Caki2 (cell line): ENCODE measurements around the gene ZBED4. TPM values are rescaled to one million over a fixed set of nuclear protein-coding genes. Genes with fewer than 3 reads are reported as not detected.

Experiments
- DNase-seq: peaks from one replicate; pipeline ENCODE4 v3.0.0-alpha.2; 2015; ENCODE audit warnings: low read depth
- in situ Hi-C: cut with HindIII; loops from 2 replicates; pipeline ENCODE4 v1.10.0; 2016; ENCODE audit warnings: low sequenced_read_pairs, low pct_unique_long_range_greater_than_20kb, mixed read lengths
- total RNA-seq: library from RNA; depleted of rRNA; stranded (reverse); fragments of >200 nt; shearing (Covaris generic); gene quantifications from 2 replicates; pipeline ENCODE4 v1.2.3, GENCODE V29; 2014; ENCODE audit warnings: low replicate concordance

The ZBED4 gene
- total RNA-seq, 1 experiment from 2014 or later = 8.8 TPM

DNA sequence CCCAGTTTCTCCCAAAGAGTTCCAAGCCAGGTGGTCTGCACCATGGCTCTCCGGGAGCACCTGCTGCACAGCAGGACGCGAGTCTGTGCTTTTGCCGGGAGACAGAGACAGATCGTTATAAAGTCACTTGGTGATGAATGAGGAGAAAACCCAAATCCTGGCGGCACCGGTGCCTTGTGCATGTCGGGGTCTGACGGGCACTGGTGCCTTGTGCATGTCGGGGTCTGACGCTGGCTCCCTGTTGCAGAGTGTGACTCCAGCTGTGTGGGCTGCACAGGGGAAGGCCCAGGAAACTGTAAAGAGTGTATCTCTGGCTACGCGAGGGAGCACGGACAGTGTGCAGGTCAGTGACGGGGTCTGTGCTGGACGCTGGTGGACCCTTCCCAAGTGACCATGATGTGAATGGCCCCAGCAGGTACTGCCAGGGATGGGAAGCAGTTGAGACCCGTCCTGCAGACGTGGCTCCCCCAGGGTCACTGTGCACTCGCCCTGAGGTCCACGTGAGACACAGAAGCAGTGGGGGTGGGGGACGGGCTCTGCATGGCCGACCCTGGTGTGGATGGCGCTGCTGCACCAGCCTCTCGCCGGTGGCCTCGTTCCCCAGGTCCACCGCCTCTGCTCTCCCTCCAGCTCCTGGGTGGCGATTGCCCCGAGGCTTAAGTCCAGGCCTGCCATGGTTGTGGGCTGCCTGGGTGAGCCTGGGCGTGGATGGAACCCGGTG is 70.6 kb downstream of the ZBED4 start:
- no peak for DNase-seq
- in situ Hi-C loops = no loop called here

DNA sequence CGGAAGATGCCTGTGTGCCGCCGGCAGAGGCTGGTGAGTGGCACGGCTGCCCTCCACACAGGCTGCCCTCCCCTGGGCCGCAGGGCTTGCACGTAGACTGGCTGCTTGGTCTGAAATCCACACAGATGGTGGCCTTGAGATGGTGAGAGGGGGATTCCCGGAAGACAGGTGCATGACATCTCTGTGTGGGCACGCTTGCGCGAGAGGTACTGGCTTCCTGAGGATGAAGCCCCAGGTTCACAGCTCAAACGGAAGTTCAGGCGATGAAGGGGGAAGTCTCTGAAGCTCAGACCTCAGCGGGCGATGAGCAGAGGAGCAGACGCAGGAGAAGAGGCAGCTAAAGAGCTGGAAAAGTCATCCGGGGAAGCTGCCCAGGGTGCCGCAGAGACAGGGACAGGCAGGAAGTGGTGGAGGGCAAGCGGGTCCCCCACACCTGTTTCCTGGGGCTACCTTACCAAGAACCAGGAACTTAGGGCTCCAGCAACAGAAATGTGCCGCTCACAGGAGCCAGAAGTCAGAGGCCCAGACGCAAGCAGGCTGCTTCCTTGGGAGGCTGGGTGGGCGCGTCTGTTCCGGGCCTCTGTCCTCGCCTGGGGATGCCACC is 72.0 kb downstream of the ZBED4 start:
- in situ Hi-C loops = no loop called here
- DNase-seq = no peak

DNA sequence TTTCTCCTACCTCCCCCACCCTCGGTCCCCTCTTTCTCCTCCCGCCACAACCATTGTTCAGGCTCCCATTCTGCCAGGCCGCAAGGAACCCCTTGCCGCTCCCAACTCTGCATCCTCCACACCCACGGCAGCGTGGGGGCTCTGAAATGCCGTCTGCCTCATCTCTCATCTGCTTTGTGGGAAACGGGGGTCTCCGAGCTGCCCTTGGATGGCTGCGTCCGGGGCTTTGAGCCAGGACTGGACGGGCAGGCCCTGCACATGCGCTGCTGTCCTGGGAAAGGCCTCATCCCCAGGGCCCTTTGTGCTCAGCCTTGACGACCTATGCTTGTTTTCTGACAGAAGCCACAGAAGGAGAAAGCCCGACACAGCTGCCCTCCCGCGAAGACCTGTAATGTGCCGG is 73.3 kb downstream of the ZBED4 start:
- no peak for DNase-seq
- in situ Hi-C loops = no loop called here

DNA sequence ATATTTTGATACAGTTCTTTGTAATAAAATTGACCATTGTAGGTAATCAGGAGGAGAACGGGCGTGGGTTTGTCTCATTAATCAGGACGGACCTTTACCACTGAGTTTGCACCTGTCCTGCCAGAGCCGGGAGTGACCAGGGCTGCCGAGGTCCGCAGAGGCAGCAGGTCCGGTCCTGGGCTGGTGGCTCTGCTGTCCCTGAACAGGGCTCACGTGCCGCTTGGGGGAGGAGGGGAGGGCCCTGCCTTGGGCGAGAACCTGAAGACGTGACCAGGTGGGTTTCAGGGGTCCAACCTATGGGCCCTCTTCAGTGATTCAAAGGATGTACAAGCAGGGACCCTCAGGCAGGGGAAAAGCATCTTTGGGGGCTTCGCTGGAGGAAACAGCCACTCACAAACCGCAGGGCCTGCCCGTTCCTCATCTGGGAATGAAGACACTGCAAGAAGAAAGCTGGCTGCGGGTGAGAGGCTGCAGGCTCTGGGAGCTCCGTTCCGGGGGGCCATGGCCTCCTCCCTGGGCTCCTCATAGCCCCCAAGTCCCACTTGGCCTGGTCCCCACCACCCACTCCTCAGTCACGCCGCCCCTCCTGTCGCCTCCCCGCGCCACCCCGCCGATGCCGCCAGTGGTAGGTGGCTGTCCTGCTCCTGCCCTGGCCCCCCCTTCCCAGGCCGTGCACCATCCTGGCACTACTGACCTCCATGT is 74.0 kb downstream of the ZBED4 start:
- in situ Hi-C loops = no loop called here
- DNase-seq = no peak

DNA sequence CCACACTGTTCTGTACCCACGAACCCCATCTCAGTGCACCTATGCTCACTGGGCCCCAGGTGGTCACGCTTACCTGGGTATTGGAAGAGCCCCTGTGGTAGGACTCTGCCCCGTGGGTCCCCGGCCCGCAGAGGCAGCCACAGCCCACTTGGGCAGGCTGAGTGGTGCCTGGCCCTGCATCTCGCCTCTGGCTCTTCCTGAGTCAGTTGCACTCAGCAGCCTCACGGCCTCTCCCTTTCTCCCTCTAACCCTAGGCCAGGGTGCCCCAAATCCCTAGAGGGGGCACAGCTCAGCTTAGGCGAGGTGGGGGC is 74.5 kb downstream of the ZBED4 start:
- DNase-seq = no peak
- in situ Hi-C loops = no loop called here

DNA sequence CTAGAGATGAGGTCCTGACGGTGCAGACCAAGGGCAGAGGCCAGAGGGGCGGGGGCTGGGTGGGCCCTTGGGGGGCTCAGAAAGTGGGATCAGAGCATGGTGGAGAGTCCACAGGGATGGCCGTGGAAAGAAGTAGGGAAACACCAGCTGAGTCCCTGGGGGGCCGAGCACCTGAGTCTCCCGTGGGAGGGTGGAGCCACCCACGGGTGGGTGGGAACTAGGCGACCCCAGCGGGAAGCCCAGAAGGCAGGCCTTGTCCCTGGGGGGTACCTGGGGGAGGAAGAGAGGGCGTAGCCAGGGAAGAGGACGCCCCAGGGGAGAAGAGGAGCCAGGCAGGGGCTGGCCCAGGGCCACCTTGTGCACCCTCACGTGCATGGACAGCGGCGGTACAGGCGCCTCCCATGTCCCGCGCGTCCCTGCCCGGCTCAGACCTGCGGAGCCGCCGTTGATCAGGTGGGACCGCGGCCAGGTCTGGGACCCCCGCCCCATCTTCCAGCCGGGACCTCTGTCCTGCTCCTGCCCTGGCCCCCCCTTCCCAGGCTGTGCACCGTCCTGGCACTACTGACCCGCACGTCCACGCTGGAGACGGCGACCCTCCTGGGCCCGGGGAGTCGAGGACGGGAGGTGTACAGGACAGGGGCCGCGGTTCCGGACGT is 75.0 kb downstream of the ZBED4 start:
- in situ Hi-C loops = no loop called here
- DNase-seq = no peak

DNA sequence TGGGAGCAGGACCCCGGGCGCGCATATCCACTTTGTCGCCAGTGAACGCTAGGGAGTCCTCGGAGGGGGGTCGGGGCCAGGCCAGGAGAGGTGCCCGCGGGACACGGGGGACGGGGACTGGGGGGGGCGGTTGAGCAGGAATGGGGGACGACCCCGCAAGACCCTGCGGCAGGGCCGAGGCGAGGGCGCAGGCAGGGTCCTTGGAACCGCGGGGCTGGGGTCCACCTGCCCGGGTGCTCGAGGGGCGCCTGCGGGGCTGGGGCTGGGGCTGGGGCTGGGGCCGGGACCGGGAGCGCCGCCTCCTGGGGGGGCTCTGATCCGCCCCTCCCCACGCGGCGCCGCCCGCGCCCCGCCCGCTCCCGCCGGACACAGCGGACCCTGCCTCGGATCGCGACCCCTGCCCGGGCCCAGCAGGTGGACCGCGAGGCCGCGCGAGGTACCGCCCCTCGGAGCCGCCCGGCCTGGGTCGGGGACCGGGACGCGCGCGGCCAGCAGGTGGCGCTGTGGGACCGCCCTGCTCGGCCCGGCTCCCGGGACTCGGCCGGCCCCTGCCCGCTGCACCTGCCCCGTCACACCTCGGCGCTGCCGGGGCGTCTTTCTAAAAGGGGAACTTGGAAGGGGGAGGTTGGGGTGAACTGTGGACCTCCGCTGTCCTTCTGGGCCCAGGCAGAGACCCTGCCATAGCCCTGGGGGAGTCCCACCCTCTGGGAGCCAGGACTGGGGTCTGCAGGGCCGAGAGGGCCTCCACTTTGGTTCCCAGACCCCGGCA is 75.8 kb downstream of the ZBED4 start:
- in situ Hi-C loops = no loop called here
- DNase-seq = peak; percentile 37

DNA sequence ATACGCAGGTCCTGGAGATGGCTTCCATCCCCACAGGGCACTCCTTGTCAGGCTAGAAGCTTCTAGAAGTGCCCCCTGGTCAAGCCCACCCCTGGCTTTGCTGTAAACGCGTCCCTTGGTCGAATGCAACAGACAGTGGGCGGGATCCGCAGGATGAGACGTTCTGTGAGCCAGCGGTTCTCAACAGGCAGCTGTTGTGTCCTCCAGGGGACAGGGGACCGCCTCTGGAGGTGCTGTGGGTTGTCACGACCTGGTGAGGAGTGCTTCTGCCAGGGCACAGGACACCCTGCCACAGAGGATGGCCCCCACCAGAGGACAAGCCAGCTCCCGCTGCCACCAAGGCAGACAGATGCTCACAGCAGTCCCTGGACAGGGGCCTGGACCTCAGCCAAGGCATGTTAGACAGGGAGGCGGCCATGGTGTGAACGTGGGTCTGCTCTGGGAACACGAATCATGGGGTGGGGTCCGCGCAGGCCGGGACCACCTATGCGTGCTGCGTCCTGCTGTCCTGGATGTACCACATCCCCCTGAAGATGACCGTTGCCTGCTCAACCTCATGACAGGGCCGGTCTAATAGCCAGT is 76.4 kb downstream of the ZBED4 start:
- no peak for DNase-seq
- in situ Hi-C loops = no loop called here

DNA sequence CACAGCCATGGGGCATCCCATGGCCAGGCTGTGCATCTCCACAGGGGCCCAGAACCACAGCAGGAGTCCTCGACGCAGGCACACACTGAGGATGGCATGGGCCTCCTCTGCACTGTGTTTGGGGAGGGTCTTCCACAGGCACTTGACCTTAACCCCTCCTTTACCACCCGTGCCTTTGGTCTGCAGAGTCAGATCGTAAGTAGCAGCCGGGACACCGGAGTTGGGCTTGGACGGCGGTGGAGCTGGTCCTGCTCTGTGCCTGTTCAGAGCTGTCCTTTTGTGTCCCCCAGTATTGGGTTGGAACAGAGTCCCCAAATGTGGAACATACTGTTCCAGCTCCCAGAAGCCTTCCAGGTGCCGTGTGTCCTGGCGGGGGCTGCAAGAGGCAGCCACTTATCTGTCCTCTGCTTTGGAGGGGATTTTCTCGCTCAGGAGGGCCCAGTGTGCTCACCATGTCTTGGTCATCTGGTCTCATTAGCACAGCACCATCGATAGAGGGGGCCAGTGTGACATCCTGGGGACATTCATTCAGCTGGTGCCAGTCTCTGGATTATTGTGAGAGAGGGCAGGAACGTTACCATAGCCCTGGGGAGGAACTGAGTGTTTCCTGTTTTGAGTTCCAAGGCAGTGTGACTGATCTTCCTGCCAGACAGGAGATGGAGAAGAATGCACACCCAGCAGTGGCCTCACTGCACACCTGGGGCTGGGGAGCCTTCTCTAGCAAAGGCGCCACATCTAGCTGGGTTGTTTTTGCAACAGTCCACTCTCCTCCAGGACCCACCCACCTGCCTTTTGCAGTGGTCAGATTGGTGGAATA is 77.2 kb downstream of the ZBED4 start:
- in situ Hi-C loops = no loop called here
- peak; percentile 85 for DNase-seq

DNA sequence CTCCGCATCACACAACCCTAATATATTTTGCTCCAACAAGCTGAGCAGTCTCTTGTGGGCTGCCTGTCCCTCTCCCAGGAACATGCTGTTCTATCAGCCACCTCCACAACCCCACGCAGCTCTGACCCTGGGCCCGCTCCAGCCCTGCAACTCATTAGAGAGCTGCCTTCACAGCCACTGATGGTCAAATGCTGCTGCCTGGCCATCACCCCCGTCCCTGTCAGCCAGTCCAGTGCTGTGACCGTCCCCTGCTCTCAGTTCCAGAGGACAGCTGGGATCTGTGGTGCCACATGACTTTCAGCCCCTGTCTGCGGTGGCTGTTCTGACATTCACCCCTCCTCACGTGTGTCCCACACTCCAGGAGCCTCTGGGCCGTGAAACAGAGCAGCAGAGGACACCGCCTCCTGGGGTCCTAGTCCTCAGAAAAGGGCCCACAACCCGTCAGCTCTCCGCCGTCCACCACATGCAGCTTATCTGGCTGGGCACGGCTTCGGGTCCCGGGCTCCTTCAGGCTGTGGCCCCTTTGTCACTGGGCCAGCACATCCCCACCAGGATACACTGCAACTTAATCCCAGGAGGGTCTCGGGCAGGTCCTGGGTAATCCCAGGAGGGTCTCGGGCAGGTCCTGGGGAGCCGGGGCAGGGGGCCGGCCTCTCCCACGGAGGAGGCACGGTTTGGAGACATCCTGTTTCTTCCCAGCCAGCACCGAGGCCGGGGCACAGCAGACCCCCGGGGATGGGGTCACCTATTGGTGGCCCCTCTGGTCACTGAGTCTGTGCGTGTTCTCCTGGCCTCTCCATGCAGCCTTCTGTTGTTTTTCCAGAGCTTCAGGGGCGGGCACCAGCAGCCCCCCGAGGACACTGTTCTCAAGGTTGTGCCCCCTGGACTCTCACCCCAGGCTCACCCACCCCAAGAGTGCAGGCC is 79.9 kb downstream of the ZBED4 start:
- in situ Hi-C loops = no loop called here
- no peak for DNase-seq

DNA sequence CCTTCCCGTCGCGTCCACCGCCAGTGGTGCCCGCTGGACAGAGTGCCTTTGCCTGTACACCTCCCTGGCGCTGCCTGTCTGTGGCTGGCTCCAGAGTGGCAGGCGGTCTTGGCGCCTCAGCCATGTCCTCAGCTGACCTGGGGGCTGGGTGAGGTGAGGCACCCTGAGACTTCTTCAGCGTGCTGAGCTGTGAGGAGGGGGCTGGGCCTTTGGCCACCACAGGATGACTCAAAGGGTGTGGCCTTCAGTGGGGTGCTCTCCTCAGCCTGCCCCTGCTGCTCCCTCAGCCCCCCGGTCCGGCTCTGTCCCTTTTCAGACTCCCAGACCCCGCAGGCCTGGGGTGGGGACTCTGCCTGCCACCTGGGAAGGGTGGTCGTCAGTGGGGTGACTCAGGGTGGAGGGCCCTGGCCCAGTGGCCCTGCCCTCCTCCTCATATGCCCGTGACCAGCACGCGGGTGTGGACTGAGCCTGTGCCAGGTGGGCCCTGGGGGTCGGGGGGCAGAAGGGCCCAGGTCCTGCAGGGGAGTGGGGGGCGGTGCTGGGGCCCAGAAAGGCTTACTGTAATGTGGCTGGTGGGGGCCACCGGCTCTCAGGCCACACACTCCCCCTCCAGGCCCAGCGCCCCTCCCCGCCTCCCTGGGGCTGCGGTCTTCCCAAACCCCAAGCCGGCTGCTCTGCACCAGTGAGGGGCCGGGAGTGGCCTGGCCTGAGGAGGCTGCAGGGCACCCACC is 80.7 kb downstream of the ZBED4 start:
- in situ Hi-C loops = no loop called here
- DNase-seq = peak; percentile 61

DNA sequence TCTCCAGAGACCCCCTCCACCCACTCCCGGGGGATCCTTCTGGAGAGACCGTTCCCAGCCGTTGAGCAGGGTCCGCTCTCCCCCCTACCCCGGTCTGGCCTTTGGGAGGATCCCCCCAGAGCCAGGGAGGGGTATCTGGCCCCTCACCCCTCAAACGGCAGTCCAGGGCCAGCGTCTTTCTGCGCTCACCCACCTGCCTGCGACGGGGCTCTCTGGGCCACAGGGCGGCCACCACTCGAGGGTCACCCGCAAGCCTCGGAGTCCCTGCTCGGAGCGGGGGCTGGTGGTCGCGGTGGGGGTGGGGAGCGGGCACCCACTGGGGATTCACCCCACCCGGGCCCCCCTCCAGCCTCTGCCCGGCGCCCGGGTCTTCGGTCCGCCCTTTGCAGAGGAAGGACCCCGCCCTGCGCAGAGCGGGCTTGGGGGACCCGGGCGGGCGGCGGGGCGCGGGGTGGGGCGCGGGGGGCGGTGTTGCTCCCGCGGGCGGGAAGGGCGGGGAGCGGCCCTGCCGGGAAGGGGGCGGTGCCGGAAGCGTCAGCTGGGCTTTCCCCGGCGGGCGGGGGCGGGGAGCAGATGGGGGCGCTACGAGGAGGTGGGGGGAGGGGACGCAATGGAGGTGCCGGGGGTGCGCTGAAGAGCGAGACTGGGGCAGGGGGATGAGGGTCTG is 81.4 kb downstream of the ZBED4 start:
- in situ Hi-C loops = no loop called here

DNA sequence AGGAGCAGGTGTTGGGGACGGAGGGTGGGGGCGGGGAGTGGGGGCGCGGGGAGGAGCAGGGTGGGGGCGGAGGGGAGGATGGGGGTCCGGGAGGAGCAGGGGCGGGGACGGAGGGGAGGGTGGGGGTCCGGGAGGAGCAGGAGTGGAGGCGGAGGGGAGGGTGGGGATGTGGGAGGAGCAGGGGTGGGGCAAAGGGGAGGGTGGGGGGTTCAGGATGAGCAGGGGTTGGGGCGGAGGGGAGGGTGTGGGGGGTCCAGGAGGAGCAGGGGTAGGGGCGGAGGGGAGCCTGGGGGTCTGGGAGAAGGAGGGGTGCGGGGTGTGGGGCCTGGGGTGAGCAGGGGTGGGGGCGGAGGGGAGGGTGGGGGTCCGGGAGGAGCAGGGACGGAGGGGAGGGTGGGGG is 81.9 kb downstream of the ZBED4 start:
- in situ Hi-C loops = no loop called here

More for the DNA sequence above, 81.4 kb downstream of the ZBED4 start:
- DNase-seq = no peak

DNA sequence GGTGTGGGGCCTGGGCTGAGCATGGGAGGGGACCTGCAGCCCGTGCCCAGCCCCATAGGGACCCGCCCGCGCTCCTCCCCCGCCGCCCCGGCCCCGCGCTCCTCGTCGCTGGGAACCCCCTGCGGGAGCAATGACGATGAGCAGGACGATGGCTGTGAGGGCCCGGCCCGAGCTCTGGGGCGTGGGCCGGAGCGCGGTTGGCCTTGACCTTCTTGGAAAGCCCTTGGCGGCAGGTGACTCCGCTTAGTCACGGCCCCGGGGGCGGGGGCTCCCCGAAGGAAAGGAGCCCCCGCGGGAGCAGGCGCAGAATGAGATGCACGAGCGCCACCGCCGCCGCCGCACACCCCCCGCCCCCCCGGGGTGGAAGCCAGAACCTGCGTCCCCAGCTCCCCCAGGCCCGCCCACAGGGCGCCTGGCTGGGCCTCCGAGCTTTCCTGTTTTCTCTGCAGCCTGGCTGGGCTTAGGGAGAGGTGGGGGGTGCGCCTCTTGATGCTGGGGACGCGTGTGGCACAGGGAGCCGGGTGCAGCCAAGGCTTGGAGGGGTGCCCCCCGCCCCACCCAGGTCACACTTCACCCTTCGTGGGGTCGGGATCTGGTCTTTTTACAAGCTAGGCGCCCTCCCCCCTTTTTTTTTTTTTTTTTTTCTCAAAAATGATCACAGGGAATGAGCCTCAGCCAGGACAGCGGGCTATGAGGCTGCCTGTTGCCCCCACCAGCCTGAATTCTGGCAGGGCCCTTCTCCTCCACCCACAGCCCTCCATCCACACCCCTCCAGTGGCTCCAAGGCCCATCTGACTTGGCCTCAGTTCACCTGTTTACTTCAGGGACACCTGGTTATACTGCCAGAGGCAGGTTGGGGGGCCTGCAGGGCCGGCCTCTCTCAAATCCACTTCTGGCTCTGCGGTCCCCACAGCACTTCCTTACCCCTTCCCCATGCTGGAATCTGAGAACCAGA is 82.7 kb downstream of the ZBED4 start:
- in situ Hi-C loops = no loop called here
- peak; percentile 95 for DNase-seq

More for the DNA sequence above, 81.9 kb downstream of the ZBED4 start:
- DNase-seq = no peak
